ENCODE results near the gene CACNA1B.

DNA sequence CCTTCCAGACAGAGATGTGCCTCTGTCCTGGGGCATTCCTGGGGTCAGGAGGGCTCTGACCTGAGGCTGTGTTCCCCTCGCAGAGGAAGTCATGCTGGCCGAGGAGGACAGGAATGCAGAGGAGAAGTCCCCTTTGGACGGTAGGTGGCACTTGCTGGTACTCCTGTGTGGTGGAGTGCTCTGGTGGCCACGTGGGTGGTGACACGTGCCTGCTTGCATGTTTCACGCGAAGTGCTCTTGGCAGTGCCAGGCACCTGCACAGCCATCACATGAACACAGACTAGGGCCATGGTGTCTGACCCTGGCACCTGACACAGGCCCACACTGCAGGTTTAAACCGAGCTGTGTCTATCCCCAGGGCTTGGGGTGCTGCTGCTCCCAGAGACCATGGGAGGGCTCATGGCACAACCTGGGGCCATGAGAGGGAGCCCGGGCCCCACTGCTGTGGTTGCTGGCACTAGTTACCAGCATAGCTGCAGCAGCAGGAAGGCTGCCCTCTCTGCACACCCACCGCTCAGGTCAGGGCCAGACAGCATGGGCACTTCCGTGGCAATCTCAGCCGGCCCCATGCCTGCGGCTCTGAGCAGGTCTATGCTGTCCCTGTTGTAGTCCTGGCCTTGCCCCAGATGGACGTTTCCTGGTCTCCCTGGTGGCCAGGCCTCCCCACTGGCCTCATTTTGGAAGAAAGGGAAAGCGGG, 79.3 kb downstream of the CACNA1B start:
- TF ChIP-seq POLR2AphosphoS5 (IDR thresholded peaks at IDR 0.05) (no peak), POLR2A (IDR thresholded peaks at IDR 0.05) (no peak), EP300 (IDR thresholded peaks at IDR 0.05) (no peak)
- TF ChIP-seq, protein P1, sequence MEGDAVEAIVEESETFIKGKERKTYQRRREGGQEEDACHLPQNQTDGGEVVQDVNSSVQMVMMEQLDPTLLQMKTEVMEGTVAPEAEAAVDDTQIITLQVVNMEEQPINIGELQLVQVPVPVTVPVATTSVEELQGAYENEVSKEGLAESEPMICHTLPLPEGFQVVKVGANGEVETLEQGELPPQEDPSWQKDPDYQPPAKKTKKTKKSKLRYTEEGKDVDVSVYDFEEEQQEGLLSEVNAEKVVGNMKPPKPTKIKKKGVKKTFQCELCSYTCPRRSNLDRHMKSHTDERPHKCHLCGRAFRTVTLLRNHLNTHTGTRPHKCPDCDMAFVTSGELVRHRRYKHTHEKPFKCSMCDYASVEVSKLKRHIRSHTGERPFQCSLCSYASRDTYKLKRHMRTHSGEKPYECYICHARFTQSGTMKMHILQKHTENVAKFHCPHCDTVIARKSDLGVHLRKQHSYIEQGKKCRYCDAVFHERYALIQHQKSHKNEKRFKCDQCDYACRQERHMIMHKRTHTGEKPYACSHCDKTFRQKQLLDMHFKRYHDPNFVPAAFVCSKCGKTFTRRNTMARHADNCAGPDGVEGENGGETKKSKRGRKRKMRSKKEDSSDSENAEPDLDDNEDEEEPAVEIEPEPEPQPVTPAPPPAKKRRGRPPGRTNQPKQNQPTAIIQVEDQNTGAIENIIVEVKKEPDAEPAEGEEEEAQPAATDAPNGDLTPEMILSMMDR (IDR thresholded peaks at IDR 0.05), result no peak

Measured in sigmoid colon (tissue), 4 donors.